Spleen (tissue), 11 donors: ENCODE data around the gene MSH3. TPM values are rescaled to one million over a fixed set of nuclear protein-coding genes. Genes with fewer than 3 reads are reported as not detected.
"Not testable (repeated sequence)": the region's sequence is repeated elsewhere in the genome, so short reads cannot be mapped to it uniquely, and the experiment has no call there.

Source experiments
- DNase-seq: peaks from one replicate; pipeline ENCODE4 v3.0.0-alpha.2; 2020
- H3K27ac ChIP-seq, 8 donors: fragments of 200-600 bp; sonication (generic) in 7 of 8; 1 replicate in 4 of 8; 2 replicates in 4 of 8; pipeline versions ENCODE4 v1.5.0 to v1.8.0; 2016 to 2021; ENCODE audit warnings: inconsistent platforms in 4 of 8, mild to moderate bottlenecking in 4 of 8, moderate library complexity in 1 of 8
- H3K27me3 ChIP-seq, 7 donors: fragments of 200-600 bp; sonication (generic) in 6 of 7; replicated peaks in 1 of 7; 1 replicate in 4 of 7; 2 replicates in 3 of 7; pipeline versions ENCODE4 v1.5.0 to v1.8.0; 2016 to 2021; ENCODE audit warnings: inconsistent platforms in 3 of 7, mild to moderate bottlenecking in 1 of 7
- H3K36me3 ChIP-seq, 6 donors: fragments of 200-600 bp; sonication (generic) in 5 of 6; 1 replicate in 4 of 6; 2 replicates in 2 of 6; pipeline versions ENCODE4 v1.5.0 to v1.8.0; 2016 to 2021; ENCODE audit warnings: inconsistent platforms in 2 of 6
- H3K4me1 ChIP-seq, 6 donors: fragments of 200-600 bp; sonication (generic) in 5 of 6; 1 replicate in 3 of 6; 2 replicates in 3 of 6; pipeline versions ENCODE4 v1.5.0 to v1.8.0; 2016 to 2021; ENCODE audit warnings: inconsistent platforms in 3 of 6
- H3K4me3 ChIP-seq, 8 donors: fragments of 200-600 bp; sonication (generic) in 7 of 8; 1 replicate in 4 of 8; 2 replicates in 4 of 8; pipeline versions ENCODE4 v1.5.0 to v1.8.0; 2016 to 2021; ENCODE audit warnings: inconsistent platforms in 4 of 8, mild to moderate bottlenecking in 4 of 8, moderate library complexity in 2 of 8
- H3K9me3 ChIP-seq, 8 donors: fragments of 200-600 bp; sonication (generic) in 7 of 8; 1 replicate in 4 of 8; 2 replicates in 4 of 8; pipeline versions ENCODE4 v1.5.0 to v1.8.0; 2016 to 2021; ENCODE audit warnings: inconsistent platforms in 4 of 8
- POLR2A ChIP-seq, 3 donors: fragments of 450-650 bp; IDR thresholded peaks; one replicate each; pipeline ENCODE4 v1.5.1; 2017; ENCODE audit warnings: antibody characterized with exemption in 3 of 3, mild to moderate bottlenecking in 1 of 3
- POLR2AphosphoS5 ChIP-seq, 3 donors: sonication (generic); formaldehyde crosslinking; IDR thresholded peaks; one replicate each; pipeline ENCODE4 v1.5.1; 2017; ENCODE audit warnings: antibody characterized with exemption in 3 of 3
- WGBS, 5 donors: extraction: QIAGEN DNeasy Blood & Tissue Kit in 3 of 5; methylation state at CpG; one replicate each; pipeline versions ENCODE4 v1.1.5 to v1.1.7; 2013 to 2018; 5-methylcytosine and 5-hydroxymethylcytosine counted together
- intact Hi-C: fragments of 100-400 bp; cut with DNase I; formaldehyde crosslinking; loops from one replicate; pipeline ENCODE4 v1.15.0; 2023; ENCODE audit warnings: low total_unique reads
- polyA plus RNA-seq, 3 donors: library from polyadenylated mRNA; stranded (reverse); fragments of 200-250 nt; gene quantifications; one replicate each; pipeline ENCODE4 v1.2.1, GENCODE V29; 2013
- total RNA-seq, 7 donors: library from RNA; depleted of rRNA in 3 of 7; stranded (reverse); fragments of >200 nt in 3 of 7; fragmentation: NEBNext Ultra II Directional in 4 of 7; extraction: Animal tissue kit (Norgen Biotek cat#: 25700) in 4 of 7; gene quantifications; one replicate each; pipeline versions ENCODE4 v1.1.0 to v1.2.1, GENCODE V29; 2016 to 2021
- TF ChIP-seq, protein P1 (sequence below), 11 experiments: fragments of 200-600 bp in 7 of 11; fragments of 450-650 bp in 4 of 11; sonication (generic) in 4 of 11; IDR thresholded peaks in 8 of 11; conservative IDR thresholded peaks in 3 of 11; 1 replicate in 7 of 11; 2 replicates in 4 of 11; pipeline versions ENCODE4 v1.4.0 to v1.8.0; 2016 to 2021; ENCODE audit warnings: antibody characterized with exemption in 11 of 11, inconsistent platforms in 4 of 11, mild to moderate bottlenecking in 1 of 11
- donor health status: healthy with polysubstance abuse.
- donor health status: DM: no; HTN: no; CAD: no; lungs with moderate emphysema.
- donor health status: DM: no; HTN: no; CAD: no.
- donor health status: Bipolar disorder and iron deficiency.
- donor health status: healthy.
- donor health status: DM: no; HTN: no; CAD: no.
- donor health status: DM: yes; HTN: yes; CAD: no.

MSH3 gene
- total and polyA plus RNA-seq, 10 donors = 2.3 to 17.0 (median 14.6) TPM

DNA sequence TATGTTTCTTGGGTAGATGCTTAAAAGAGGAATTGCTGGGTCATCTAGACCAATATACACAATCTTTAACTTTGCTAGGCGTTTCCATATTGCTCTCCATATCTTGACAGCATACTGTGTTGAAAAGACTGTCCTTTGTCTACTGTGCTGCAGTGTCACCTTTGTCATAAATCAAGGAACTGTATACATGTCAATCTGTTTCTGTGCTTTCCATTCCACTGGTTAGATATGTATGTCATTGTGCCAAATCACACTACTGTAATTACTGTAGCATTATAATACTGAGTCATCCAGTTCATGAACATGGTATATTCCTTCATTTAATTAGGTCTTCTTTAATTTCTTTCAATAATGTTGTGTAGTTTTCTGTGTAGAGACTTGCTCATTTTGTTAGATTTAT is 156.0 kb downstream of the MSH3 start:
- Histone ChIP-seq H3K4me3 (no peak overlapping the region), H3K4me1 (no peaks in the 10 kb centered on the region), H3K27ac (no peak overlapping the region), H3K36me3 (peaks cover 0 to 60% (median 15%) of the 10 kb centered on the region in 6 donors), H3K9me3 (no peaks in the 10 kb centered on the region), H3K27me3 (no peaks in the 10 kb centered on the region)
- no peak for TF ChIP-seq POLR2AphosphoS5 (IDR thresholded peaks at IDR 0.05)
- TF ChIP-seq, protein P1, sequence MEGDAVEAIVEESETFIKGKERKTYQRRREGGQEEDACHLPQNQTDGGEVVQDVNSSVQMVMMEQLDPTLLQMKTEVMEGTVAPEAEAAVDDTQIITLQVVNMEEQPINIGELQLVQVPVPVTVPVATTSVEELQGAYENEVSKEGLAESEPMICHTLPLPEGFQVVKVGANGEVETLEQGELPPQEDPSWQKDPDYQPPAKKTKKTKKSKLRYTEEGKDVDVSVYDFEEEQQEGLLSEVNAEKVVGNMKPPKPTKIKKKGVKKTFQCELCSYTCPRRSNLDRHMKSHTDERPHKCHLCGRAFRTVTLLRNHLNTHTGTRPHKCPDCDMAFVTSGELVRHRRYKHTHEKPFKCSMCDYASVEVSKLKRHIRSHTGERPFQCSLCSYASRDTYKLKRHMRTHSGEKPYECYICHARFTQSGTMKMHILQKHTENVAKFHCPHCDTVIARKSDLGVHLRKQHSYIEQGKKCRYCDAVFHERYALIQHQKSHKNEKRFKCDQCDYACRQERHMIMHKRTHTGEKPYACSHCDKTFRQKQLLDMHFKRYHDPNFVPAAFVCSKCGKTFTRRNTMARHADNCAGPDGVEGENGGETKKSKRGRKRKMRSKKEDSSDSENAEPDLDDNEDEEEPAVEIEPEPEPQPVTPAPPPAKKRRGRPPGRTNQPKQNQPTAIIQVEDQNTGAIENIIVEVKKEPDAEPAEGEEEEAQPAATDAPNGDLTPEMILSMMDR (IDR thresholded peaks at IDR 0.05 in 8 of 11, conservative IDR thresholded peaks at IDR 0.05 in 3 of 11) = no peak
- intact Hi-C loops = no loop called here
- DNase-seq = no peak
- WGBS, 5 donors = 96 to 100% (median 100%) methylated on average over 1 of the region's 1 CpG

DNA sequence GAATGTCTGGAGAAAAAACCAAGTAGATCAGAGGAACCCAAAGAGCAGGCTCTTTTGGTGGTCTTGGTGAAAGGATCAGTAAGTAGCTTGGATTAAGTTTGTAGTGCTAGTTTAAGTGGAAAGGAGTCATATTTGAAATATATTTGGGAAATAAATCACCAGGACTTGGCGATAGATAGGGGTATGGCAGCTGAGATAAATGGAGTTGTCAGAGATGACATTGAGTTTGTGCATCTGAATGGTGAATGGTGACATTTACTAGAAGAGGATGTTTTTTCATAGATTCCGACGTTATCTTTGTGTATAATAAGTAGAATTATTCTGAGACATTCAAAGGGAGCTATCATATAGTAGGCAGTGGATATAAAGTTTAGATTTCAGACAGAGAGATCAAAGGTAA is 162.1 kb downstream of the MSH3 start:
- Histone ChIP-seq H3K4me3 (no peak overlapping the region), H3K4me1 (no peaks in the 10 kb centered on the region), H3K27ac (no peak overlapping the region), H3K27me3 (no peaks in the 10 kb centered on the region), H3K36me3 (peaks cover 0 to 90% (median 16%) of the 10 kb centered on the region in 6 donors), H3K9me3 (peaks cover 0 to 13% (median 0%) of the 10 kb centered on the region in 8 donors)
- no peak for DNase-seq
- WGBS, 5 donors = 93 to 100% (median 98%) methylated on average over 3 of the region's 3 CpGs
- TF ChIP-seq POLR2A (IDR thresholded peaks at IDR 0.05) = no peak
- TF ChIP-seq POLR2AphosphoS5 (IDR thresholded peaks at IDR 0.05) = no peak
- TF ChIP-seq, protein P1 (IDR thresholded peaks at IDR 0.05 in 8 of 11, conservative IDR thresholded peaks at IDR 0.05 in 3 of 11) = no peak
- intact Hi-C loops = no loop called here

DNA sequence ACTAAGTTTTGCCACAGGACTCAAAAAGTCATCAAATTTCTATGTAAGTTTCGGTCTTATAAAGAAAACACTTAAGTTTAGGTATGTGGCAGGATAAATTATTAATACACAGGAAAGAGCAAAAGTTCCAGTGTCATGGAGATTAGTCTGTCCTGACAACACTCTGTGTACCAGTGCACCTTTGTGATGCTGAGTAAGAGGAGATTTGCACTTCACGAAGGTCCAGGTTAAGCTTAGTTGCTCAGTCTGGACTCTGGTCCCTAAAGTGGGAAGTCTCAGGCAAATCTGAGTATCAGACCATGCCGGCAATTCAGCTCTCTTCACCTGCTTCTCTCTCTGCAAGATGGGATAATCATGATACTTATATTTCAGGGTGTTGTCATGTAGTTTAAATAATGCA is 166.2 kb downstream of the MSH3 start:
- peaks cover 0 to 21% (median 7%) of the 10 kb centered on the region in 8 donors for H3K9me3 ChIP-seq
- DNase-seq = no peak
- TF ChIP-seq, protein P1 (IDR thresholded peaks at IDR 0.05 in 8 of 11, conservative IDR thresholded peaks at IDR 0.05 in 3 of 11) = no peak
- TF ChIP-seq POLR2AphosphoS5 (IDR thresholded peaks at IDR 0.05) (no peak), POLR2A (IDR thresholded peaks at IDR 0.05) (no peak)
- H3K27ac ChIP-seq = no peak overlapping the region
- no peaks in the 10 kb centered on the region for H3K27me3 ChIP-seq
- no peak overlapping the region for H3K4me3 ChIP-seq
- peaks cover 0 to 79% (median 0%) of the 10 kb centered on the region in 6 donors for H3K36me3 ChIP-seq
- intact Hi-C loops = no loop called here
- H3K4me1 ChIP-seq = peaks cover 0 to 4% (median 1%) of the 10 kb centered on the region in 6 donors
- WGBS, 5 donors = 95 to 100% (median 96%) methylated on average over 3 of the region's 3 CpGs

DNA sequence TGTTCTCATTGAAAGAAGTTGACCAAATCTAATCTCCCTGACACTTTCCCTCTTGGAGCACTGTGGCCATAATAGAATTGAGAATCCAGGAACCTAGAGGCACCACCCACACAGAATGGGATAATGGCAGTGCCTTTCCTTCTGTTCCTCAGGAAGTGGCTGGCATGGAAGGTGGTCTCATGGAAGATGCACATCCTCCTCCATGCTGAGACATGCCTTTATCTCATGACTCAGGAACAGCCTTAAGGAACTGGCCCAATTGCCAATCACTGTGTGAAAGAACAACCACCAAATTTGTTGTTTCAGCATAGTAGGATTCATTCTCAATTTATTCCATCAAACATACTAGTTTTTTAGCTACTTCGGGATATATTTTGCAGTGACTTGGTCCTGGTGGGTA is 168.2 kb downstream of the MSH3 start:
- intact Hi-C loops = no loop called here
- WGBS, 5 donors = 95 to 100% (median 100%) methylated on average over 1 of the region's 1 CpG

DNA sequence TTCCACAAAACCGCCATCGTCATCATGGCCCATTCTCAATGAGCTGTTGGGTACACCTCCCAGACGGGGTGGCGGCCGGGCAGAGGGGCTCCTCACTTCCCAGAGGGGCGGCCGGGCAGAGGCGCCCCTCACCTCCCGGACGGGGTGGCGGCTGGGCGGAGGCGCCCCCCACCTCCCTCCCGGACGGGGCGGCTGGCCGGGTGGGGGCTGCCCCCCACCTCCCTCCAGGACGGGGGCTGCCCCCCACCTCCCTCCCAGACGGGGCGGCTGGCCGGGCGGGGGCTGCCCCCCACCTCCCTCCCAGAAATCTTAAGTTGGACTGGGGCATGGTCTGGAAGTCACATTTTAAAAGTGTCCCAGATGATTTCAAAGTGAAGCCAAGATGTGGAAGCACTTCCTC is 169.7 kb downstream of the MSH3 start:
- H3K4me1 ChIP-seq, H3K4me3 ChIP-seq, DNase-seq, H3K27ac ChIP-seq, intact Hi-C loops, H3K27me3 ChIP-seq: not testable (repeated sequence)
- Histone ChIP-seq H3K9me3 (peaks cover 3 to 30% (median 18%) of the 10 kb centered on the region in 8 donors), H3K36me3 (peaks cover 0 to 67% (median 8%) of the 10 kb centered on the region in 6 donors)
- 95 to 100% (median 98%) methylated on average over 5 to 21 of the region's 22 CpGs for WGBS, 5 donors

More for the DNA sequence above, 168.2 kb downstream of the MSH3 start:
- Histone ChIP-seq H3K27me3 (no peaks in the 10 kb centered on the region), H3K9me3 (peaks cover 0 to 16% (median 6%) of the 10 kb centered on the region in 8 donors), H3K27ac (no peak overlapping the region), H3K36me3 (peaks cover 0 to 60% (median 0%) of the 10 kb centered on the region in 6 donors), H3K4me1 (peaks cover 0 to 9% (median 4%) of the 10 kb centered on the region in 6 donors), H3K4me3 (no peak overlapping the region)
- TF ChIP-seq, protein P1 (IDR thresholded peaks at IDR 0.05 in 8 of 11, conservative IDR thresholded peaks at IDR 0.05 in 3 of 11) = no peak
- TF ChIP-seq POLR2A (IDR thresholded peaks at IDR 0.05) = no peak
- TF ChIP-seq POLR2AphosphoS5 (IDR thresholded peaks at IDR 0.05) = no peak
- DNase-seq = no peak
